Measurements from ENCODE around the gene GAS5. TPM values are rescaled to one million over a fixed set of nuclear protein-coding genes. Genes with fewer than 3 reads are reported as not detected.

GAS5 gene
- total and polyA plus RNA-seq, 9 of the 15 experiments (the other 6 are each of a cell fraction or from before 2014, with no cell fraction given) = 565 to 1,860 (median 1,006) TPM

- TF ChIP-seq, protein P1, sequence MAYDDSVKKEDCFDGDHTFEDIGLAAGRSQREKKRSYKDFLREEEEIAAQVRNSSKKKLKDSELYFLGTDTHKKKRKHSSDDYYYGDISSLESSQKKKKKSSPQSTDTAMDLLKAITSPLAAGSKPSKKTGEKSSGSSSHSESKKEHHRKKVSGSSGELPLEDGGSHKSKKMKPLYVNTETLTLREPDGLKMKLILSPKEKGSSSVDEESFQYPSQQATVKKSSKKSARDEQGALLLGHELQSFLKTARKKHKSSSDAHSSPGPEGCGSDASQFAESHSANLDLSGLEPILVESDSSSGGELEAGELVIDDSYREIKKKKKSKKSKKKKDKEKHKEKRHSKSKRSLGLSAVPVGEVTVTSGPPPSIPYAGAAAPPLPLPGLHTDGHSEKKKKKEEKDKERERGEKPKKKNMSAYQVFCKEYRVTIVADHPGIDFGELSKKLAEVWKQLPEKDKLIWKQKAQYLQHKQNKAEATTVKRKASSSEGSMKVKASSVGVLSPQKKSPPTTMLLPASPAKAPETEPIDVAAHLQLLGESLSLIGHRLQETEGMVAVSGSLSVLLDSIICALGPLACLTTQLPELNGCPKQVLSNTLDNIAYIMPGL (CRISPR knock-in tag; IDR thresholded peaks at IDR 0.05) = 0 out of 2 replicates have a peak, but pooled peaks have one; percentile 79
- TF ChIP-seq, protein P2, sequence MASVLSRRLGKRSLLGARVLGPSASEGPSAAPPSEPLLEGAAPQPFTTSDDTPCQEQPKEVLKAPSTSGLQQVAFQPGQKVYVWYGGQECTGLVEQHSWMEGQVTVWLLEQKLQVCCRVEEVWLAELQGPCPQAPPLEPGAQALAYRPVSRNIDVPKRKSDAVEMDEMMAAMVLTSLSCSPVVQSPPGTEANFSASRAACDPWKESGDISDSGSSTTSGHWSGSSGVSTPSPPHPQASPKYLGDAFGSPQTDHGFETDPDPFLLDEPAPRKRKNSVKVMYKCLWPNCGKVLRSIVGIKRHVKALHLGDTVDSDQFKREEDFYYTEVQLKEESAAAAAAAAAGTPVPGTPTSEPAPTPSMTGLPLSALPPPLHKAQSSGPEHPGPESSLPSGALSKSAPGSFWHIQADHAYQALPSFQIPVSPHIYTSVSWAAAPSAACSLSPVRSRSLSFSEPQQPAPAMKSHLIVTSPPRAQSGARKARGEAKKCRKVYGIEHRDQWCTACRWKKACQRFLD (CRISPR knock-in tag; IDR thresholded peaks at IDR 0.05) = peak; percentile 88
- TF ChIP-seq, protein P3, sequence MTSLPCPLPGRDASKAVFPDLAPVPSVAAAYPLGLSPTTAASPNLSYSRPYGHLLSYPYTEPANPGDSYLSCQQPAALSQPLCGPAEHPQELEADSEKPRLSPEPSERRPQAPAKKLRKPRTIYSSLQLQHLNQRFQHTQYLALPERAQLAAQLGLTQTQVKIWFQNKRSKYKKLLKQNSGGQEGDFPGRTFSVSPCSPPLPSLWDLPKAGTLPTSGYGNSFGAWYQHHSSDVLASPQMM (CRISPR knock-in tag; IDR thresholded peaks at IDR 0.05) = 0 out of 2 replicates have a peak, but pooled peaks have one; percentile 21
- no peak for TF ChIP-seq TCF15 (CRISPR knock-in tag; IDR thresholded peaks at IDR 0.05)
- TF ChIP-seq, protein P4, sequence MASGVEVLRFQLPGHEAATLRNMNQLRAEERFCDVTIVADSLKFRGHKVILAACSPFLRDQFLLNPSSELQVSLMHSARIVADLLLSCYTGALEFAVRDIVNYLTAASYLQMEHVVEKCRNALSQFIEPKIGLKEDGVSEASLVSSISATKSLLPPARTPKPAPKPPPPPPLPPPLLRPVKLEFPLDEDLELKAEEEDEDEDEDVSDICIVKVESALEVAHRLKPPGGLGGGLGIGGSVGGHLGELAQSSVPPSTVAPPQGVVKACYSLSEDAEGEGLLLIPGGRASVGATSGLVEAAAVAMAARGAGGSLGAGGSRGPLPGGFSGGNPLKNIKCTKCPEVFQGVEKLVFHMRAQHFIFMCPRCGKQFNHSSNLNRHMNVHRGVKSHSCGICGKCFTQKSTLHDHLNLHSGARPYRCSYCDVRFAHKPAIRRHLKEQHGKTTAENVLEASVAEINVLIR (CRISPR knock-in tag; IDR thresholded peaks at IDR 0.05) = no peak
- TF ChIP-seq PREB (CRISPR knock-in tag; IDR thresholded peaks at IDR 0.05) = 0 out of 2 replicates have a peak, but pooled peaks have one; percentile 97
- TF ChIP-seq ETV1 (tag; conservative IDR thresholded peaks at IDR 0.05; ENCODE audit: low read depth) = no peak
These were observed 542 bp downstream of the GAS5 start (continued) for GRCh38 chr1:173867141-173867752.
